K562 (cell line): ENCODE data around the gene HOXB7. TPM values are rescaled to one million over a fixed set of nuclear protein-coding genes. Genes with fewer than 3 reads are reported as not detected.

ENCODE experiments used
- ATF4 ChIP-seq: fragments of 450-650 bp; formaldehyde crosslinking; IDR thresholded peaks from 2 replicates; pipeline ENCODE4 v1.4.0; 2022; ENCODE audit warnings: mild to moderate bottlenecking, moderate library complexity
- BRF1 ChIP-seq: IDR thresholded peaks from 3 replicates; pipeline ENCODE4 v1.6.1; 2011; ENCODE audit warnings: borderline replicate concordance, mild to moderate bottlenecking; ENCODE audit not compliant: insufficient read length; ENCODE audit errors: extremely low read depth
- CBFA2T3 ChIP-seq: fragments of 450-650 bp; IDR thresholded peaks from 2 replicates; pipeline ENCODE4 v1.6.1; 2017
- CSDE1 ChIP-seq, 2 experiments: fragments of 450-650 bp; IDR thresholded peaks; 2 replicates each; pipeline ENCODE4 v1.6.1; 2016; ENCODE audit warnings: mild to moderate bottlenecking in 1 of 2
- E2F1 ChIP-seq: sonication (generic); formaldehyde crosslinking; IDR thresholded peaks from 2 replicates; pipeline ENCODE4 v1.8.1; 2023; ENCODE audit warnings: mild to moderate bottlenecking, missing genetic modification reagents, moderate library complexity
- ESRRB ChIP-seq: fragments of 250-450 bp; sonication (Bioruptor Pico); IDR thresholded peaks from 2 replicates; pipeline ENCODE4 v1.5.0; 2020; ENCODE audit warnings: mild to moderate bottlenecking, moderate library complexity, borderline replicate concordance
- ETV1 ChIP-seq: fragments of 450-650 bp; conservative IDR thresholded peaks from 2 replicates; pipeline ENCODE4 v1.6.1; 2016; ENCODE audit warnings: missing genetic modification characterization, control low read depth, low read depth, missing compliant biosample characterization
- HMG20A ChIP-seq: fragments of 450-650 bp; formaldehyde crosslinking; conservative IDR thresholded peaks from 2 replicates; pipeline ENCODE4 v1.4.0; 2020; ENCODE audit warnings: mild to moderate bottlenecking, mixed read lengths
- HMGN3 ChIP-seq: IDR thresholded peaks from 2 replicates; pipeline ENCODE4 v1.6.1; 2011; ENCODE audit warnings: borderline replicate concordance, low read depth, mild to moderate bottlenecking, mixed read lengths, low read length; ENCODE audit not compliant: insufficient read length; ENCODE audit errors: extremely low read depth
- NCOA6 ChIP-seq: fragments of 450-650 bp; IDR thresholded peaks from 2 replicates; pipeline ENCODE4 v1.6.1; 2017; ENCODE audit warnings: mild to moderate bottlenecking
- PRDM10 ChIP-seq: fragments of 450-650 bp; IDR thresholded peaks from 2 replicates; pipeline ENCODE4 v1.6.1; 2018; ENCODE audit not compliant: partially characterized antibody
- RFX7 ChIP-seq: fragments of 250-450 bp; sonication (Bioruptor Pico); IDR thresholded peaks from 2 replicates; pipeline ENCODE4 v1.5.1; 2021; ENCODE audit warnings: mild to moderate bottlenecking
- SFPQ ChIP-seq: fragments of 200-400 bp; formaldehyde crosslinking; IDR thresholded peaks from 2 replicates; pipeline ENCODE4 v1.6.1; 2017; ENCODE audit warnings: mild to moderate bottlenecking, low read depth, low read length, moderate library complexity
- SMARCC2 ChIP-seq: fragments of 450-650 bp; IDR thresholded peaks from 2 replicates; pipeline ENCODE4 v1.6.1; 2017; ENCODE audit warnings: antibody characterized with exemption, moderate library complexity, mild to moderate bottlenecking, low read depth
- ZBTB8A ChIP-seq: fragments of 450-650 bp; IDR thresholded peaks from 2 replicates; pipeline ENCODE4 v1.6.1; 2018; ENCODE audit warnings: mild to moderate bottlenecking, moderate library complexity; ENCODE audit not compliant: partially characterized antibody
- ZC3H11A ChIP-seq: IDR thresholded peaks from 2 replicates; pipeline ENCODE4 v1.6.1; 2012; ENCODE audit warnings: low read depth, low read length, improper control_type of control experiment
- ZEB2 ChIP-seq: fragments of 450-650 bp; IDR thresholded peaks from 2 replicates; pipeline ENCODE4 v1.6.1; 2016
- ZNF133 ChIP-seq: fragments of 250-450 bp; sonication (Bioruptor Pico); IDR thresholded peaks from 2 replicates; pipeline ENCODE4 v1.4.0; 2020; ENCODE audit warnings: mild to moderate bottlenecking
- ZNF197 ChIP-seq: fragments of 200-800 bp; sonication (Bioruptor generic); IDR thresholded peaks from 2 replicates; pipeline ENCODE4 v1.6.1; 2016; ENCODE audit warnings: low read depth, missing genetic modification characterization, missing compliant biosample characterization
- ZNF584 ChIP-seq: fragments of 200-800 bp; sonication (Bioruptor generic); IDR thresholded peaks from 2 replicates; pipeline ENCODE4 v1.6.1; 2016; ENCODE audit warnings: low read depth, mild to moderate bottlenecking, missing genetic modification characterization, missing compliant biosample characterization
- ZNF586 ChIP-seq: fragments of 450-650 bp; formaldehyde crosslinking; conservative IDR thresholded peaks from 2 replicates; pipeline ENCODE4 v1.4.0; 2020; ENCODE audit warnings: mild to moderate bottlenecking, moderate library complexity
- polyA plus RNA-seq, 8 experiments: library from polyadenylated mRNA; depleted of rRNA in 4 of 8; stranded (reverse) in 5 of 8; unstranded in 3 of 8; fragments of >200 nt; fragmentation: Nextera tagmentation in 2 of 8; fragmentation: Illumina TruSeq in 1 of 8; extraction: Ambion mirVana in 2 of 8; extraction: Trizol in 1 of 8; gene quantifications; 2 replicates each; pipeline versions ENCODE4 v1.2.1 to v1.2.3, GENCODE V29; 2011 to 2014; ENCODE audit warnings: inconsistent platforms in 1 of 8, missing spikeins in 1 of 8
- total RNA-seq, 7 experiments: library from RNA; depleted of rRNA in 6 of 7; stranded (reverse); fragments of >200 nt in 6 of 7; fragmentation: Illumina TruSeq in 2 of 7; extraction: Trizol in 2 of 7; gene quantifications; 2 replicates each; pipeline versions ENCODE4 v1.2.1 to v1.2.3, GENCODE V29; 2011 to 2021; ENCODE audit warnings: low replicate concordance in 1 of 7

HOXB7 gene
- total and polyA plus RNA-seq, 9 of the 15 experiments (the other 6 are each of a cell fraction or from before 2014, with no cell fraction given), result 5.5 to 16.7 (median 8.3) TPM

GRCh38 chr17:48623583-48623982 lies 12.8 kb upstream of the HOXB7 start (continued):
- no peak for TF ChIP-seq SFPQ
- 0 out of 2 replicates have a peak, but pooled peaks have one; percentile 50 for TF ChIP-seq E2F1
- TF ChIP-seq ZEB2, result no peak
- no peak for TF ChIP-seq PRDM10
- TF ChIP-seq SMARCC2, result 0 out of 2 replicates have a peak, but pooled peaks have one; percentile 16
- no peak for TF ChIP-seq ZC3H11A
- no peak for TF ChIP-seq NCOA6
- no peak for TF ChIP-seq HMG20A (CRISPR knock-in tag)
- no peak for TF ChIP-seq RFX7
- TF ChIP-seq ZNF584 (CRISPR knock-in tag), result no peak
- no peak for TF ChIP-seq ZNF586 (CRISPR knock-in tag)
- TF ChIP-seq ATF4 (CRISPR knock-in tag), result peak; percentile 81
- TF ChIP-seq ZBTB8A, result no peak
- no peak for TF ChIP-seq ZNF197 (CRISPR knock-in tag)
- TF ChIP-seq CBFA2T3, result peak; percentile 73
- no peak for TF ChIP-seq CSDE1 (IDR thresholded peaks at IDR 0.05)
- TF ChIP-seq HMGN3, result no peak
- no peak for TF ChIP-seq BRF1
- no peak for TF ChIP-seq ETV1 (tag)
- no peak for TF ChIP-seq ZNF133 (CRISPR knock-in tag)
- TF ChIP-seq ESRRB (CRISPR knock-in tag), result no peak
